Esophagus squamous epithelium (tissue), 5 donors: ENCODE data around the gene TPSB2. TPM values are rescaled to one million over a fixed set of nuclear protein-coding genes. Genes with fewer than 3 reads are reported as not detected.
"Not testable (repeated sequence)": the region's sequence is repeated elsewhere in the genome, so short reads cannot be mapped to it uniquely, and the experiment has no call there.

Experiments used
- DNase-seq: peaks from one replicate; lab custom pipeline; 2025; lab: John Stamatoyannopoulos, UW
- H3K27ac ChIP-seq, 4 donors: fragments of 200-600 bp; sonication (generic); one replicate each; pipeline ENCODE4 v1.5.1; 2016 to 2019; ENCODE audit warnings: mild to moderate bottlenecking in 1 of 4
- H3K27me3 ChIP-seq, 4 donors: fragments of 200-600 bp; sonication (generic); 1 replicate in 3 of 4; 2 replicates in 1 of 4; pipeline versions ENCODE4 v1.5.1 to v1.6.0; 2017 to 2021; ENCODE audit warnings: antibody characterized with exemption in 1 of 4
- H3K36me3 ChIP-seq, 3 donors: fragments of 200-600 bp; sonication (generic); one replicate each; pipeline ENCODE4 v1.5.1; 2016 to 2019
- H3K4me1 ChIP-seq, 3 donors: fragments of 200-600 bp; sonication (generic); one replicate each; pipeline ENCODE4 v1.5.1; 2017 to 2019
- H3K4me3 ChIP-seq, 4 donors: fragments of 200-600 bp; sonication (generic); 1 replicate in 3 of 4; 2 replicates in 1 of 4; pipeline ENCODE4 v1.5.1; 2016 to 2019; ENCODE audit warnings: mild to moderate bottlenecking in 2 of 4, moderate library complexity in 1 of 4
- H3K9me3 ChIP-seq, 3 donors: fragments of 200-600 bp; sonication (generic); one replicate each; pipeline ENCODE4 v1.5.1; 2016 to 2019
- POLR2A ChIP-seq, 4 donors: fragments of 450-650 bp; IDR thresholded peaks; one replicate each; pipeline ENCODE4 v1.6.1; 2017; ENCODE audit warnings: antibody characterized with exemption in 4 of 4, mild to moderate bottlenecking in 4 of 4, moderate library complexity in 3 of 4
- WGBS, 2 donors: methylation state at CpG; one replicate each; pipeline ENCODE4 v1.1.5; 2018; 5-methylcytosine and 5-hydroxymethylcytosine counted together
- intact Hi-C: fragments of 100-400 bp; cut with DNase I; formaldehyde crosslinking; loops from one replicate; pipeline ENCODE4 v1.15.0; 2022
- total RNA-seq, 4 donors: library from RNA; depleted of rRNA; stranded (reverse); fragments of >200 nt; gene quantifications; one replicate each; pipeline ENCODE4 v1.1.0, GENCODE V29; 2016
- TF ChIP-seq, protein P1 (sequence below), 6 experiments: fragments of 450-650 bp in 4 of 6; fragments of 200-600 bp in 2 of 6; sonication (generic) in 2 of 6; IDR thresholded peaks; one replicate each; pipeline ENCODE4 v1.5.1; 2016 to 2019; ENCODE audit warnings: antibody characterized with exemption in 6 of 6, mild to moderate bottlenecking in 4 of 6, moderate library complexity in 4 of 6
- donor health status: DM: yes; HTN: yes; CAD: no.

The TPSB2 gene
- total RNA-seq, 4 donors from 2014 or later, result 4.0 to 537 (median 20.2) TPM

DNA sequence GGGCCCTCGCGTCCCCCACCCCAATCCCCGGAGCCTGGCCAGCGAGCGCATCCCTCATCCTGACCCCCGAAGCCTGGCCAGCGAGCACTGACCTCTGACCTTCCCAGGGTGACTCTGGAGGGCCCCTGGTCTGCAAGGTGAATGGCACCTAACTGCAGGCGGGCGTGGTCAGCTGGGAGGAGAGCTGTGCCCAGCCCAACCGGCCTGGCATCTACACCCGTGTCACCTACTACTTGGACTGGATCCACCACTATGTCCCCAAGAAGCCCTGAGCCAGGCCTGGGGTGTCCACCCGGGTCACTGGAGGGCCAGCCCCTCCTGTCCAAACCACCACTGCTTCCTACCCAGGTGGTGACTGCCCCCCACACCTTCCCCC, 28.2 kb upstream of the TPSB2 start:
- H3K36me3 ChIP-seq, result no peaks in the 10 kb centered on the region
- H3K4me1 ChIP-seq, result peaks cover 5 to 18% (median 9%) of the 10 kb centered on the region in 3 donors
- 67% methylated on average over 1 of the region's 12 CpGs; no CpG with 5 or more reads in 1 of the 2 donors for WGBS, 2 donors
- intact Hi-C loops, result no loop called here
- no peak overlapping the region for H3K4me3 ChIP-seq
- DNase-seq, result no peak
- TF ChIP-seq, protein P1, sequence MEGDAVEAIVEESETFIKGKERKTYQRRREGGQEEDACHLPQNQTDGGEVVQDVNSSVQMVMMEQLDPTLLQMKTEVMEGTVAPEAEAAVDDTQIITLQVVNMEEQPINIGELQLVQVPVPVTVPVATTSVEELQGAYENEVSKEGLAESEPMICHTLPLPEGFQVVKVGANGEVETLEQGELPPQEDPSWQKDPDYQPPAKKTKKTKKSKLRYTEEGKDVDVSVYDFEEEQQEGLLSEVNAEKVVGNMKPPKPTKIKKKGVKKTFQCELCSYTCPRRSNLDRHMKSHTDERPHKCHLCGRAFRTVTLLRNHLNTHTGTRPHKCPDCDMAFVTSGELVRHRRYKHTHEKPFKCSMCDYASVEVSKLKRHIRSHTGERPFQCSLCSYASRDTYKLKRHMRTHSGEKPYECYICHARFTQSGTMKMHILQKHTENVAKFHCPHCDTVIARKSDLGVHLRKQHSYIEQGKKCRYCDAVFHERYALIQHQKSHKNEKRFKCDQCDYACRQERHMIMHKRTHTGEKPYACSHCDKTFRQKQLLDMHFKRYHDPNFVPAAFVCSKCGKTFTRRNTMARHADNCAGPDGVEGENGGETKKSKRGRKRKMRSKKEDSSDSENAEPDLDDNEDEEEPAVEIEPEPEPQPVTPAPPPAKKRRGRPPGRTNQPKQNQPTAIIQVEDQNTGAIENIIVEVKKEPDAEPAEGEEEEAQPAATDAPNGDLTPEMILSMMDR (IDR thresholded peaks at IDR 0.05), result no peak
- no peak for TF ChIP-seq POLR2A (IDR thresholded peaks at IDR 0.05)
- no peak overlapping the region for H3K27ac ChIP-seq
- H3K9me3 ChIP-seq, result no peaks in the 10 kb centered on the region
- peaks cover 0 to 78% (median 21%) of the 10 kb centered on the region in 4 donors for H3K27me3 ChIP-seq

GRCh38 chr16:1257561-1258224, 27.7 kb upstream of the TPSB2 start:
- peaks cover 5 to 18% (median 9%) of the 10 kb centered on the region in 3 donors for H3K4me1 ChIP-seq
- no peak overlapping the region for H3K4me3 ChIP-seq
- no peaks in the 10 kb centered on the region for H3K36me3 ChIP-seq
- no peak overlapping the region for H3K27ac ChIP-seq
- no peak for DNase-seq
- intact Hi-C loops, result no loop called here
- H3K9me3 ChIP-seq, result no peaks in the 10 kb centered on the region
- TF ChIP-seq POLR2A (IDR thresholded peaks at IDR 0.05), result no peak
- TF ChIP-seq, protein P1 (IDR thresholded peaks at IDR 0.05), result no peak
- H3K27me3 ChIP-seq, result peaks cover 0 to 73% (median 21%) of the 10 kb centered on the region in 4 donors
- 50 to 67% methylated on average over 1 to 7 of the region's 34 CpGs for WGBS, 2 donors

- Histone ChIP-seq H3K4me1 (peaks cover 5 to 18% (median 9%) of the 10 kb centered on the region in 3 donors), H3K36me3 (no peaks in the 10 kb centered on the region), H3K4me3 (no peak overlapping the region), H3K27me3 (peaks cover 0 to 65% (median 20%) of the 10 kb centered on the region in 4 donors), H3K9me3 (no peaks in the 10 kb centered on the region), H3K27ac (no peak overlapping the region)
- WGBS, 2 donors, result 68 to 100% methylated on average over 1 to 6 of the region's 22 CpGs
- no peak for DNase-seq
- intact Hi-C loops, result no loop called here
- TF ChIP-seq, protein P1 (IDR thresholded peaks at IDR 0.05), result no peak
- no peak for TF ChIP-seq POLR2A (IDR thresholded peaks at IDR 0.05)
Measured at GRCh38 chr16:1256874-1257322, 26.9 kb upstream of the TPSB2 start.

GRCh38 chr16:1256296-1256873, 26.4 kb upstream of the TPSB2 start:
- H3K27ac ChIP-seq, H3K36me3 ChIP-seq, H3K4me3 ChIP-seq, intact Hi-C loops, H3K9me3 ChIP-seq, DNase-seq: not testable (repeated sequence)
- H3K4me1 ChIP-seq, result peaks cover 5 to 15% (median 9%) of the 10 kb centered on the region in 3 donors
- no CpG with 5 or more reads among the region's 23 CpGs for WGBS, 2 donors
- peaks cover 0 to 60% (median 18%) of the 10 kb centered on the region in 4 donors for H3K27me3 ChIP-seq

DNA sequence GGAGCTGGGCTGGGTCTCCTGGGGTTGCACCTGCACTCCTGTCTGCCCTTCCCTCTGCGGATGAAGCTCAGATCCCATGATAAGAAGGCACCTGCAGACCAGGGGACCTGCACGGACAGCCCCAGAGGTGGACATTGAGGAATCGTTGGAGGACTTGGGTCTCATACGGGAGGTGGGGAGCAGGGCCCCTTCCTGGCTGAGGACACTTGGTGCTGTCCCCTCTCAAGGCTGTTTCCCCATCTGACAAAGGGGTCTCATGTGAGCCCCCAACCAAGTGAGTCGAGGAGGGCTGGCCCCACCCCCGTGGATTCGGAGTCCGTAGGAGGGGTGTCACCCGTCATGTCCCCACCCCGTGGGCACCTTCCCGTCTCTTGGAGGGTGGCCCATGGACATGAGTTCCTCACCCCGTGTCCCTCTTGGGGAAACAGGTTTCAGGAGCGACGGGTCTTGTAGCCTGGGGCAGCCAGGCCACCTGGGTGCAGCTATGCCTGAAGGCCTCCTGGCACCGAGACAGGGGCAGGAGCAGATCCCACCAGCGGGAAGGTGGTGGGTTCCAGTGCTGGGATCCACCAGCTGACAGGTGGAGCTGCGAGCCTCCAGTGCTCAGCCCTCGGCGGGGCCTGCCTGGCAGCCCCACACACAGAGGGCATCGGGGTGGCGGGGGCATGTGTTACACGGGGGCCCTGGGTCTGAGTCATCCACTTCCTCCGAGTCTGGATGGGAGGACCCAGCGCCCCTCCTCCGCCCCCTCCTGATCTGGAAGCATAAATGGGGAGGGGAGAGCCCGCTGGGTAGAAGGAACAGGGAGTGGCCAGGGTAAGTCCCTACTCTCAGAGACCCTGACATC, 25.5 kb upstream of the TPSB2 start, which contains the start of gene TPSD1:
Gene TPSD1, plus strand, starts transcription at position 794 of the 847 bp plus-strand sequence. CDS start 212 bp downstream, outside the sequence.
- H3K36me3 ChIP-seq, H3K4me3 ChIP-seq, H3K27ac ChIP-seq, H3K9me3 ChIP-seq, intact Hi-C loops, DNase-seq: not testable (repeated sequence)
- Histone ChIP-seq H3K27me3 (peaks cover 0 to 51% (median 15%) of the 10 kb centered on the region in 4 donors), H3K4me1 (peaks cover 5 to 11% (median 9%) of the 10 kb centered on the region in 3 donors)
- WGBS, 2 donors, result 40 to 71% methylated on average over 1 to 6 of the region's 26 CpGs

- Histone ChIP-seq H3K4me1 (peaks cover 5 to 11% (median 9%) of the 10 kb centered on the region in 3 donors), H3K27me3 (peaks cover 0 to 44% (median 8%) of the 10 kb centered on the region in 4 donors)
- intact Hi-C loops, H3K4me3 ChIP-seq, H3K36me3 ChIP-seq, H3K27ac ChIP-seq, H3K9me3 ChIP-seq, DNase-seq: not testable (repeated sequence)
- WGBS, 2 donors, result no CpG with 5 or more reads among the region's 3 CpGs
Measured at GRCh38 chr16:1254821-1255220, 24.8 kb upstream of the TPSB2 start.

DNA sequence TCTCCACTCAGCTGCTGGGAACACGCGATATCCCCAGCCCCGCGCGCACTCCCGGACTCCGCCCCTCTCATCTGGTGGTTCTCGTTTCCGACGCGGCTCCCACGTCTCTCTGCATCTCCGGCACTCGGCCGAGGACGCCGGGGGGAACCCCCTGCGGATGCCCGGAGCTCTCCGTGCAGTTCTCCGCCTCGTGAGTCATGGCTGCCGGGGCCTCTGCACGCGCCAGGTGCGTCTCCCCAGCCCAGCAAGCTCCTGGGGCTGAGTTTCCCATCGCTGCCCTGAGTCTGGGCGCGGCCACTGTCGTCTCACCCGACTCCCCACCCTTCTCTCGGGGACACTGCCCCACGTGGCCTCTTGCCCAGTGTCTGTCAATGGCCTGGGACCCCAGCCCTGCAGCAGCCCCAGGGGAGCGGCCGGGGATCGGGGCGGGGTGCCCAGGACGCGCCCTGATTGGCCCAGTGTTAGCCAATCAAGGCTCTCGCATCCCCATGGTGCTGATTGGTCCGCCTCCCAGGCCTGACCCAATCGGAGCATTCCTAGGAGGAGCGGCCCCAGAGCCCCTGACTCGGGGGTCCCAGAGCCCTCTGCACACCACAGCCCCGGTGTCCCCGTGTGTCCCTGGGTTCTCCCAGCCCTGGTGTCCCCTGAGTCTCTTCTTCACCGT, 23.8 kb upstream of the TPSB2 start:
- H3K27me3 ChIP-seq, result peaks cover 0 to 37% (median 0%) of the 10 kb centered on the region in 4 donors
- intact Hi-C loops, DNase-seq, H3K4me3 ChIP-seq, H3K36me3 ChIP-seq, H3K27ac ChIP-seq, H3K4me1 ChIP-seq, H3K9me3 ChIP-seq: not testable (repeated sequence)
- WGBS, 2 donors, result no CpG with 5 or more reads among the region's 47 CpGs

DNA sequence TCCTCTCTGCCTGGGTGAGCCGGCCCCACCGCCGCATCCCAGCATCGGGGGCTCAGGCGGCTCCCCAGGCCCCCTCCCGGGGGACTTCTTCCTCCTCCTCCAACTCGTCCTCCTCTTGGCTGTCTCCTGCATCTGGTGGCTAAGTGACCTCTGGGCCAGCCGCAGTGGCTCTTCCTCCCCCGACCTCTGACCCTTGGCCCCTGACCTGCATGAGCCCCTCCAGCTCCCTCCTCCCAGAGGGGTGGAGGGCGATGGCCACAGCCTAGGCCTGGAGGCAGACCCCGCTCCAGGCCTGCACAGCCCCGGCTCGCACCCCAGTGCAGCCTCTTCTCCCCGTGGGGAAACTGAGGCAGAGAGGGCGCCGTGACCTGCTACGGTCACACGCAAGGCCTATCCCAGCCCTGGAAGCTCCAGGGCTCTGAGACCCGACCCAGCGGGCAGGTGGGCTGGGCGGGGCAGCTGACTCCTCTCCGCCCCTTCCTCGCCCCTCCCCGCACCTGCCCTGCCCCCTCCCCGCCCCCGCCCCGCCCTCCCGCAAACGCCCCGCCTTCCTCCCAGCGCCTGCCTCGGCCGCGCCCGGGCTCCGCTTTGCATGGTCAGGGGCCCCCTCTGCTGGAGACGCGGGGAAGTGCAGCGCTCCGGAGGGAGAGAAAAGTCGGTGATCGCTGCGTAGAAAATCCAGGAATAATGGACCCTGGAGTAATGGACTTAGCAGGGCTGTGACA, 19.2 kb upstream of the TPSB2 start:
- WGBS, 2 donors, result no CpG with 5 or more reads among the region's 43 CpGs
- intact Hi-C loops, DNase-seq, H3K27ac ChIP-seq, H3K4me3 ChIP-seq, H3K4me1 ChIP-seq, H3K36me3 ChIP-seq, H3K9me3 ChIP-seq: not testable (repeated sequence)
- H3K27me3 ChIP-seq, result peaks cover 0 to 33% (median 0%) of the 10 kb centered on the region in 4 donors
